Fibroblast of lung (primary cell): ENCODE results near the gene SART3. TPM values are rescaled to one million over a fixed set of nuclear protein-coding genes. Genes with fewer than 3 reads are reported as not detected.
"Not testable (repeated sequence)": the region's sequence is repeated elsewhere in the genome, so short reads cannot be mapped to it uniquely, and the experiment has no call there.

Source experiments
- DNase-seq, 2 donors: peaks; one replicate each; pipeline versions ENCODE4 v3.0.0 to v3.0.0-alpha.2; 2010; ENCODE audit warnings: low read depth in 2 of 2
- H2AFZ ChIP-seq: 2 replicates; pipeline ENCODE4 v1.5.1; 2012; ENCODE audit warnings: low read length, control low read depth, inconsistent platforms
- H3K27ac ChIP-seq: 2 replicates; pipeline ENCODE4 v1.5.1; 2011; ENCODE audit warnings: low read length, control low read depth; ENCODE audit not compliant: insufficient read depth
- H3K27me3 ChIP-seq: 2 replicates; pipeline ENCODE4 v1.5.1; 2011; ENCODE audit warnings: mild to moderate bottlenecking, low read length; ENCODE audit not compliant: control insufficient read depth, insufficient read depth
- H3K36me3 ChIP-seq: 2 replicates; pipeline ENCODE4 v1.5.1; 2011; ENCODE audit warnings: low read length; ENCODE audit not compliant: control insufficient read depth, insufficient read depth
- H3K4me1 ChIP-seq: 2 replicates; pipeline ENCODE4 v1.5.1; 2011; ENCODE audit warnings: low read length; ENCODE audit not compliant: control insufficient read depth, insufficient read depth; ENCODE audit errors: extremely low read depth
- H3K4me2 ChIP-seq: 2 replicates; pipeline ENCODE4 v1.5.1; 2011; ENCODE audit warnings: low read length, control low read depth; ENCODE audit not compliant: insufficient read depth; ENCODE audit errors: extremely low read depth
- H3K4me3 ChIP-seq, 4 experiments: fragments of 200-600 bp in 1 of 4; sonication (generic) in 1 of 4; replicated peaks in 1 of 4; 2 replicates each; pipeline ENCODE4 v1.5.1; 2011 to 2016; ENCODE audit warnings: low read length in 4 of 4, low read depth in 3 of 4, mild to moderate bottlenecking in 3 of 4, control low read depth in 2 of 4, inconsistent platforms in 1 of 4, mixed read lengths in 1 of 4; ENCODE audit not compliant: insufficient read depth in 1 of 4; ENCODE audit errors: control extremely low read depth in 1 of 4
- H3K79me2 ChIP-seq: 2 replicates; pipeline ENCODE4 v1.5.1; 2012; ENCODE audit warnings: mild to moderate bottlenecking, low read length, inconsistent platforms; ENCODE audit not compliant: control insufficient read depth, insufficient read depth
- H3K9ac ChIP-seq: 2 replicates; pipeline ENCODE4 v1.5.1; 2011; ENCODE audit warnings: mild to moderate bottlenecking, low read length, control low read depth; ENCODE audit not compliant: insufficient read depth
- H3K9me3 ChIP-seq: 2 replicates; pipeline ENCODE4 v1.5.1; 2012; ENCODE audit warnings: low read depth, low read length; ENCODE audit not compliant: control insufficient read depth, insufficient read depth
- H4K20me1 ChIP-seq: 2 replicates; pipeline ENCODE4 v1.5.1; 2011; ENCODE audit warnings: low read length; ENCODE audit not compliant: control insufficient read depth, insufficient read depth; ENCODE audit errors: extremely low read depth
- EZH2 ChIP-seq: IDR thresholded peaks from 2 replicates; pipeline ENCODE4 v1.5.1; 2012; ENCODE audit warnings: low read length, control low read depth, mild to moderate bottlenecking; ENCODE audit errors: missing control alignments
- polyA plus RNA-seq, 2 donors: library from polyadenylated mRNA; depleted of rRNA in 1 of 2; stranded (reverse) in 1 of 2; unstranded in 1 of 2; fragments of >200 nt; gene quantifications; 2 replicates each; pipeline ENCODE4 v1.2.1, GENCODE V29; 2011 to 2012; ENCODE audit warnings: missing spikeins in 1 of 2
- total RNA-seq: library from RNA; depleted of rRNA; stranded (reverse); fragments of >200 nt; gene quantifications from 2 replicates; pipeline ENCODE4 v1.2.1, GENCODE V29; 2014
- TF ChIP-seq, protein P1 (sequence below), 2 donors: IDR thresholded peaks in 1 of 2; conservative IDR thresholded peaks in 1 of 2; 1 replicate in 1 of 2; 2 replicates in 1 of 2; pipeline ENCODE4 v1.5.1; 2011 to 2012; ENCODE audit warnings: low read length in 2 of 2, control low read depth in 1 of 2, inconsistent platforms in 1 of 2, low read depth in 1 of 2, mild to moderate bottlenecking in 1 of 2

The SART3 gene
- total and polyA plus RNA-seq, 2 donors (not counting 1 experiment from before 2014, with no cell fraction given): 15.5 to 157 TPM

DNA sequence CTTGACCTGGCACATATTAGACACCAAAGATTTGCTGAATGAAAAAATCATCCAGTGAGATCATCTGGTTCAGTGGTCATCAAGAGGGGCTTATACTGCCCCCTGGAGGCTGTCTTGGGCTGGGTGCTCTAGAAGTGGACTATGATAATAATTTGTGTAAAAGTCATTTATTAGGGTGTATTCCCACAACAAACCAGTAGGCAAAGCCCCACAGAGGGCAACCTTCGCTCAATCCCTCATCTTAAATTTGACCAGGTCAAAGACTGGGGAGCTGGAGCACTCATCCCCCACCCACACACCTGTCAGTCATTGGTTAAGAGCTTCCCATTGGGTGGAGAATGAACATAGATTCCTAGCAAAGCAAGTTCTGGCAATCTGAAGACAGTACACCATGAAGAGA is 65.9 kb downstream of the SART3 start:
- no peak overlapping the region for H3K9ac ChIP-seq
- no peak overlapping the region for H3K4me2 ChIP-seq
- H3K4me1 ChIP-seq: no peaks in the 10 kb centered on the region
- no peaks in the 10 kb centered on the region for H3K9me3 ChIP-seq
- no peak for TF ChIP-seq EZH2
- TF ChIP-seq, protein P1, sequence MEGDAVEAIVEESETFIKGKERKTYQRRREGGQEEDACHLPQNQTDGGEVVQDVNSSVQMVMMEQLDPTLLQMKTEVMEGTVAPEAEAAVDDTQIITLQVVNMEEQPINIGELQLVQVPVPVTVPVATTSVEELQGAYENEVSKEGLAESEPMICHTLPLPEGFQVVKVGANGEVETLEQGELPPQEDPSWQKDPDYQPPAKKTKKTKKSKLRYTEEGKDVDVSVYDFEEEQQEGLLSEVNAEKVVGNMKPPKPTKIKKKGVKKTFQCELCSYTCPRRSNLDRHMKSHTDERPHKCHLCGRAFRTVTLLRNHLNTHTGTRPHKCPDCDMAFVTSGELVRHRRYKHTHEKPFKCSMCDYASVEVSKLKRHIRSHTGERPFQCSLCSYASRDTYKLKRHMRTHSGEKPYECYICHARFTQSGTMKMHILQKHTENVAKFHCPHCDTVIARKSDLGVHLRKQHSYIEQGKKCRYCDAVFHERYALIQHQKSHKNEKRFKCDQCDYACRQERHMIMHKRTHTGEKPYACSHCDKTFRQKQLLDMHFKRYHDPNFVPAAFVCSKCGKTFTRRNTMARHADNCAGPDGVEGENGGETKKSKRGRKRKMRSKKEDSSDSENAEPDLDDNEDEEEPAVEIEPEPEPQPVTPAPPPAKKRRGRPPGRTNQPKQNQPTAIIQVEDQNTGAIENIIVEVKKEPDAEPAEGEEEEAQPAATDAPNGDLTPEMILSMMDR (conservative IDR thresholded peaks at IDR 0.05 in 1 of 2, IDR thresholded peaks at IDR 0.05 in 1 of 2; ENCODE audit: low read depth in 1 of 2, low read length in 2 of 2): peak; percentile 24 to 45
- no peaks in the 10 kb centered on the region for H3K36me3 ChIP-seq
- H2AFZ ChIP-seq: no peak overlapping the region
- H3K79me2 ChIP-seq: no peaks in the 10 kb centered on the region
- H4K20me1 ChIP-seq: no peaks in the 10 kb centered on the region
- no peak overlapping the region for H3K27ac ChIP-seq
- H3K27me3 ChIP-seq: no peaks in the 10 kb centered on the region
- no peak overlapping the region for H3K4me3 ChIP-seq
- peak in 1 of 2 donors; percentile 24 for DNase-seq

DNA sequence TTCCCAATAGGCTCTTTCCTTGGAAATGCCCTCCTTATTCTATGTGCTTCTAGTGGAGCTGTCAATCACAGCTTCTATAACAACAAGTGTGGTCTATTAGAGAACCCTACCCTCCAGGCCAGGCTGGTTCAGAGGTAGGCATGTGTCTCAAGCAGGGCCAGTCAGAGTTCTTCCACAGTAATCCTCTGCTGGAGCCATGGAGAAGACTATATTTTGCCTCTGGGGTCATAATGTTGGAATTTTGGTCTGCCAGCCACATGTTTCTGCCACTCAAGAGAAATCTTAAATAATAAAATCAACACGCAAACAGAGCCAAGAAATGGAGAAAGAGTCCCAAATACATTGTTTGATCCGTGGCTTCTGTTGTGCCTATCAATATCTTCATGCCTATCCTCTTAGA is 69.7 kb downstream of the SART3 start:
- Histone ChIP-seq H3K4me2 (no peak overlapping the region), H3K79me2 (no peaks in the 10 kb centered on the region), H4K20me1 (no peaks in the 10 kb centered on the region), H3K9me3 (no peaks in the 10 kb centered on the region), H2AFZ (no peak overlapping the region), H3K4me3 (no peak overlapping the region), H3K9ac (no peak overlapping the region), H3K36me3 (no peaks in the 10 kb centered on the region), H3K27ac (no peak overlapping the region), H3K4me1 (no peaks in the 10 kb centered on the region), H3K27me3 (no peaks in the 10 kb centered on the region)
- TF ChIP-seq, protein P1 (conservative IDR thresholded peaks at IDR 0.05 in 1 of 2, IDR thresholded peaks at IDR 0.05 in 1 of 2; ENCODE audit: low read depth in 1 of 2, low read length in 2 of 2): no peak
- TF ChIP-seq EZH2: no peak
- DNase-seq: no peak

DNA sequence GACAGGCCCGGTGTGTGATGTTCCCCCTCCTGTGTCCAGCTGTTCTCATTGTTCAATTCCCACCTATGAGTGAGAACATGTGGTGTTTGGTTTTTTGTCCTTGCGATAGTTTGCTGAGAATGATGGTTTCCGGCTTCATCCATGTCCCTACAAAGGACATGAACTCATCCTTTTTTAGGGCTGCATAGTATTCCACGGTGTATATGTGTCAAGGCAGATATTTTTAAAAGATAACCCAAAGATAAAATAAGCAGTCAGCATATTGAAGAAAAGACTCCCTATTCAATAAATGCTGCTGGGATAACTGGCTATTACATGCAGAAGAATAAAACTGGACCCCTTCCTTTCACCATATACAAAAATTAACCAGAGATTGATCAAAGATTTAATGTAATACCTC is 73.9 kb downstream of the SART3 start:
- H3K27me3 ChIP-seq, H3K9ac ChIP-seq, DNase-seq, H4K20me1 ChIP-seq, H3K79me2 ChIP-seq, H3K36me3 ChIP-seq, H3K4me2 ChIP-seq, H2AFZ ChIP-seq, H3K4me3 ChIP-seq, H3K27ac ChIP-seq, H3K9me3 ChIP-seq, H3K4me1 ChIP-seq: not testable (repeated sequence)

DNA sequence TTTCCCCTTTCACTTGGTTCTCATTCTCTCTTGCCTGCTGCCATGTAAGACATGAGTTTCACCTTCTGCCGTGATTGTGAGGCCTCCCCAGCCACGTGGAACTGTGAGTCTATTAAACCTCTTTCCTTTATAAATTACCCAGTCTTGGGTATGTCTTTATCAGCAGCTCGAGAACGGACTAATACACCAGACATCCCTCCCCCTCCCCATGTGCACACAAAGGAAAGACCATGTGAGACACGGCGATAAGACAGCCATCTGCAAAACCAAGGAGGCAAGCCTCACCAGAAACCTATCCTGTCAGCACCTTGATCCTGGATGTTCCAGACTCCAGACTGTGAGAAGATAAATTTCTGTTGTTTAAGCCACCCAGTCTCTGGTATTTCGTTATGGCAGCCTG is 75.6 kb downstream of the SART3 start:
- not testable (repeated sequence) for H3K4me1 ChIP-seq, H4K20me1 ChIP-seq, H3K9ac ChIP-seq, H3K27me3 ChIP-seq, H3K36me3 ChIP-seq, H2AFZ ChIP-seq, H3K27ac ChIP-seq, H3K4me3 ChIP-seq, H3K79me2 ChIP-seq, DNase-seq, H3K9me3 ChIP-seq, H3K4me2 ChIP-seq
